NB4 (cell line): ENCODE measurements around the gene TOMM40.
"Not testable (repeated sequence)": the region's sequence is repeated elsewhere in the genome, so short reads cannot be mapped to it uniquely, and the experiment has no call there.

Experiments
- CTCF ChIP-seq: IDR thresholded peaks from one replicate; pipeline ENCODE4 v1.5.1; 2012; ENCODE audit warnings: low read depth, low read length
- MAX ChIP-seq: IDR thresholded peaks from 2 replicates; pipeline ENCODE4 v1.6.1; 2011; ENCODE audit warnings: low read depth, low read length
- POLR2A ChIP-seq: IDR thresholded peaks from 2 replicates; pipeline ENCODE4 v1.6.1; 2011; ENCODE audit warnings: mild to moderate bottlenecking; ENCODE audit not compliant: insufficient read length; ENCODE audit errors: extremely low read depth

- TF ChIP-seq CTCF, POLR2A, MAX: not testable (repeated sequence)
Observed at GRCh38 chr19:44911896-44912295, 20.8 kb downstream of the TOMM40 start.
